SK-N-SH treated with all-trans-retinoic acid at 6 μM for 48 hours (cell line): ENCODE results near the gene PLA2G4A.

ENCODE experiments used
- ATAC-seq: fragments of 200-7000 bp; cut with Tn5 transposase; 3 replicates; pipeline ENCODE4 v1.9.1; 2020; ENCODE audit warnings: mild to moderate bottlenecking, moderate library complexity
- ARNTL ChIP-seq: fragments of 450-650 bp; formaldehyde crosslinking; IDR thresholded peaks from 2 replicates; pipeline ENCODE4 v1.5.0; 2020; ENCODE audit warnings: low read depth, mild to moderate bottlenecking, moderate library complexity, borderline replicate concordance
- CSDC2 ChIP-seq: fragments of 250-450 bp; sonication (Bioruptor Pico); IDR thresholded peaks from 2 replicates; pipeline ENCODE4 v1.5.0; 2020; ENCODE audit warnings: mild to moderate bottlenecking, moderate library complexity
- ESRRG ChIP-seq: fragments of 250-450 bp; sonication (Bioruptor Pico); IDR thresholded peaks from 2 replicates; pipeline ENCODE4 v1.6.1; 2021; ENCODE audit warnings: mild to moderate bottlenecking
- GLIS3 ChIP-seq: fragments of 250-450 bp; sonication (Bioruptor Pico); IDR thresholded peaks from 2 replicates; pipeline ENCODE4 v1.5.0; 2020; ENCODE audit warnings: mild to moderate bottlenecking, moderate library complexity
- ISL1 ChIP-seq: fragments of 250-450 bp; sonication (Bioruptor Pico); IDR thresholded peaks from 2 replicates; pipeline ENCODE4 v2.1.2; 2022; ENCODE audit warnings: mild to moderate bottlenecking, moderate library complexity
- OSR1 ChIP-seq: fragments of 250-450 bp; sonication (Bioruptor Pico); IDR thresholded peaks from 2 replicates; pipeline ENCODE4 v1.8.0; 2022; ENCODE audit warnings: moderate library complexity, mild to moderate bottlenecking, inconsistent platforms
- PATZ1 ChIP-seq: fragments of 250-450 bp; sonication (Bioruptor Pico); IDR thresholded peaks from 2 replicates; pipeline ENCODE4 v1.8.0; 2020; ENCODE audit warnings: mild to moderate bottlenecking, moderate library complexity, borderline replicate concordance
- POU6F1 ChIP-seq: fragments of 250-450 bp; sonication (Bioruptor Pico); IDR thresholded peaks from 2 replicates; pipeline ENCODE4 v1.8.0; 2021; ENCODE audit warnings: low read depth, mild to moderate bottlenecking, moderate library complexity, borderline replicate concordance
- PPARA ChIP-seq: fragments of 250-450 bp; sonication (Bioruptor Pico); IDR thresholded peaks from 2 replicates; pipeline ENCODE4 v1.5.0; 2020; ENCODE audit warnings: mild to moderate bottlenecking, borderline replicate concordance
- RARB ChIP-seq: fragments of 250-450 bp; sonication (Bioruptor Pico); IDR thresholded peaks from 2 replicates; pipeline ENCODE4 v1.8.0; 2021; ENCODE audit warnings: mild to moderate bottlenecking, moderate library complexity
- SNAI2 ChIP-seq: fragments of 250-450 bp; sonication (Bioruptor Pico); IDR thresholded peaks from 2 replicates; pipeline ENCODE4 v1.5.0; 2020; ENCODE audit warnings: mild to moderate bottlenecking, moderate library complexity
- TCF4 ChIP-seq: fragments of 250-450 bp; sonication (Bioruptor Pico); IDR thresholded peaks from 2 replicates; pipeline ENCODE4 v1.8.0; 2021; ENCODE audit warnings: mild to moderate bottlenecking, moderate library complexity, borderline replicate concordance
- TSHZ2 ChIP-seq: fragments of 250-450 bp; sonication (Bioruptor Pico); IDR thresholded peaks from 2 replicates; pipeline ENCODE4 v1.5.0; 2020; ENCODE audit warnings: mild to moderate bottlenecking, moderate library complexity
- ZC3H10 ChIP-seq: fragments of 250-450 bp; sonication (Bioruptor Pico); IDR thresholded peaks from 2 replicates; pipeline ENCODE4 v1.5.1; 2021; ENCODE audit warnings: mild to moderate bottlenecking, moderate library complexity
- ZFP3 ChIP-seq: fragments of 250-450 bp; sonication (Bioruptor Pico); IDR thresholded peaks from 2 replicates; pipeline ENCODE4 v1.5.0; 2020; ENCODE audit warnings: mild to moderate bottlenecking, moderate library complexity
- ZNF565 ChIP-seq: fragments of 450-650 bp; formaldehyde crosslinking; conservative IDR thresholded peaks from 2 replicates; pipeline ENCODE4 v1.5.0; 2020; ENCODE audit warnings: low read depth, mild to moderate bottlenecking, moderate library complexity
- ZNF70 ChIP-seq: fragments of 450-650 bp; formaldehyde crosslinking; IDR thresholded peaks from 2 replicates; pipeline ENCODE4 v1.5.0; 2020; ENCODE audit warnings: mild to moderate bottlenecking, moderate library complexity
- ZNF8 ChIP-seq: fragments of 450-650 bp; formaldehyde crosslinking; IDR thresholded peaks from 2 replicates; pipeline ENCODE4 v1.5.0; 2020; ENCODE audit warnings: mild to moderate bottlenecking, moderate library complexity

Gene PLA2G4A

GRCh38 chr1:186975220-186975619, 146.5 kb downstream of the PLA2G4A start:
- TF ChIP-seq POU6F1 (CRISPR knock-in tag) = no peak
- TF ChIP-seq TCF4 (CRISPR knock-in tag) = no peak
- no peak for TF ChIP-seq OSR1 (CRISPR knock-in tag)
- no peak for TF ChIP-seq SNAI2 (CRISPR knock-in tag)
- no peak for TF ChIP-seq ARNTL (CRISPR knock-in tag)
- TF ChIP-seq ZNF8 (CRISPR knock-in tag) = no peak
- TF ChIP-seq ESRRG (CRISPR knock-in tag) = no peak
- no peak for TF ChIP-seq PATZ1 (CRISPR knock-in tag)
- TF ChIP-seq ZFP3 = no peak
- no peak for TF ChIP-seq PPARA (CRISPR knock-in tag)
- no peak for TF ChIP-seq CSDC2
- TF ChIP-seq RARB = no peak
- TF ChIP-seq ZNF565 = no peak
- TF ChIP-seq ZC3H10 (CRISPR knock-in tag) = no peak
- TF ChIP-seq ISL1 (CRISPR knock-in tag) = no peak
- ATAC-seq = no peak

- ATAC-seq = no peak
- no peak for TF ChIP-seq ZC3H10 (CRISPR knock-in tag)
These were observed 148.0 kb downstream of the PLA2G4A start for GRCh38 chr1:186976700-186977099.

GRCh38 chr1:186977266-186977957, 148.7 kb downstream of the PLA2G4A start:
- no peak for ATAC-seq
- no peak for TF ChIP-seq ZNF8 (CRISPR knock-in tag)
- no peak for TF ChIP-seq PATZ1 (CRISPR knock-in tag)
- TF ChIP-seq ZNF565 = no peak
- TF ChIP-seq OSR1 (CRISPR knock-in tag) = no peak

- ATAC-seq = no peak
- TF ChIP-seq ZC3H10 (CRISPR knock-in tag) = no peak
- no peak for TF ChIP-seq TCF4 (CRISPR knock-in tag)
- no peak for TF ChIP-seq SNAI2 (CRISPR knock-in tag)
- TF ChIP-seq ZNF70 (CRISPR knock-in tag) = no peak
- TF ChIP-seq ZNF565 = no peak
- no peak for TF ChIP-seq ESRRG (CRISPR knock-in tag)
- TF ChIP-seq, all 23 proteins: peak for 0
These were observed 150.1 kb downstream of the PLA2G4A start for GRCh38 chr1:186978596-186979556.

- no peak for TF ChIP-seq ZNF565
- no peak for TF ChIP-seq TSHZ2 (CRISPR knock-in tag)
- no peak for TF ChIP-seq PPARA (CRISPR knock-in tag)
- no peak for TF ChIP-seq ZFP3
- no peak for TF ChIP-seq GLIS3
- no peak for TF ChIP-seq RARB
- no peak for ATAC-seq
These were observed 151.7 kb downstream of the PLA2G4A start for GRCh38 chr1:186980400-186980799.
